ENCODE data around the gene ARID5A.

DNA sequence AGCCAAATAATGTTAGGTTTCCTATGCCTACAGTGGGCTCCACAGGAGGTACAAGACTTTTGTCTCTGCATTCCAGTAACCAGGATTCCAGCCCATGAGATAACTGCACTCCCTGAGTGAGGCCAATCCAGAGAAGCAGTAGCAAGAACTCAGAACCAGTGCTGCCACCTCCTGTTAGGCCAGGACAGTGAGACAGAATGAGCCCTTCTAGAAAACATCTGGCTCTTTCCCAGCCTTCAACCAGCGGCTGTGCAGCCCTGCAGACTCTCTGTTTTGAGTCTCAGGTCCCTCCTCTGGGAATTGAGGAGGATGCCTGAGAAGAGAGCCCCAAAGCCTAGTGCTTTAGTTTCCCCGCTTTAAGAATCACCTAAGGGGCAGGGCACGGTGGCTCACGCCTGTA lies 44.2 kb downstream of the ARID5A start:
- no peak for TF ChIP-seq POLR2A (IDR thresholded peaks at IDR 0.05; ENCODE audit: low read depth, low read length)
- no peak for TF ChIP-seq TAF1 (IDR thresholded peaks at IDR 0.05; ENCODE audit: low read depth, low read length)
- no peak for TF ChIP-seq POU2F2 (IDR thresholded peaks at IDR 0.05; ENCODE audit: low read depth, low read length)
